HG02798 (cell line): ENCODE measurements around the gene PRR18.

ENCODE experiments used
- ATAC-seq: cut with Tn5 transposase; IDR thresholded peaks from one replicate; pipeline ENCODE4 v1.9.1; 2021; ENCODE audit warnings: mild to moderate bottlenecking; ENCODE audit not compliant: unreplicated experiment, poor library complexity

PRR18 gene

DNA sequence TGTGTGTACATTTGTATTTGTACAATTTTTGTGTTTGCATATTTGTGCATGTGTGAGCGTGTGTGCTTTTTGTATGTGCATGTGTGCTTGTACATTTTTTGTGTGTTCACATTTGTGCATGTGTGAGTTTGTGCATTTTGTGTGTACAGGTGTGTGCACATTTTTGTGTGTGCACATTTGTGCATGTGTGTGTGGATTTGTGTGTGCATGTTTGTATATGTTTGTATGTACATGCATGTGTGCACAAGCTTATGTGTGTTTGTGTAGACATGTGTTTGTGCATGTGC, 28.9 kb downstream of the PRR18 start:
- no peak for ATAC-seq

DNA sequence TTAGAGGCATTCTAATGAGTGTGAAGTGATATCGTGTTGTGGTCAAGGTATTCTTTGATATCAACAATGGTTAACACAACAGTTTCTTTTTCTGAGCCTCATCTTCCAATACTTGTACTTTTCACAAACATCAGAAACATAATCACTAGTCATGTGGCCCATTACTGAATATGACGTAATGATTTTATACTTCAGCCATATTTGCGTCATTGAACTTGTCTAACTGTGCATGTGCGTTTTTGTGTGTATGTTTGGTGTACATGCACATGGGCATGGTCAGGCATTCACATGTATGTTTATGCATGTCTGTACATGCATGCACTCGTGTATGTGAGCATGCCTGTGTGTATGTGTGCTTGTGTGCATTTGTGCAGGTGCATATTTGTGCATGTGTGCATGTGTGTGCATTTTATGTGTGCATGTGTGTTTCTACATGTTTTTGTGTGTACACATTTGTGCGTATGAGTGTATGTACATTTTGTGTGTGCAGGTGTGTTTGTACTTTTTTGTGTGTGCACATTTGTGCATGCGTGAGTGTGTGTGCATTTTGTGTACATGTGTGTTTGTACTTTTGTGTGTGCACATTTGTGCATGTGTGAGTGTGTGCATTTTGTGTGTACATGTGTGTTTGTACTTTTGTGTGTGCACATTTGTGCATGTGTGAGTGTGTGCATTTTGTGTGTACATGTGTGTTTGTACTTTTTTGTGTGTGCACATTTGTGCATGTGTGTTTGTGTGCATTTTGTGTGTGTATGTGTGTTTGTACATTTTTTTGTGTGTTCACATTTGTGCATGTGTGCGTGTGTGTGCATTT, 29.4 kb downstream of the PRR18 start:
- ATAC-seq, result no peak

DNA sequence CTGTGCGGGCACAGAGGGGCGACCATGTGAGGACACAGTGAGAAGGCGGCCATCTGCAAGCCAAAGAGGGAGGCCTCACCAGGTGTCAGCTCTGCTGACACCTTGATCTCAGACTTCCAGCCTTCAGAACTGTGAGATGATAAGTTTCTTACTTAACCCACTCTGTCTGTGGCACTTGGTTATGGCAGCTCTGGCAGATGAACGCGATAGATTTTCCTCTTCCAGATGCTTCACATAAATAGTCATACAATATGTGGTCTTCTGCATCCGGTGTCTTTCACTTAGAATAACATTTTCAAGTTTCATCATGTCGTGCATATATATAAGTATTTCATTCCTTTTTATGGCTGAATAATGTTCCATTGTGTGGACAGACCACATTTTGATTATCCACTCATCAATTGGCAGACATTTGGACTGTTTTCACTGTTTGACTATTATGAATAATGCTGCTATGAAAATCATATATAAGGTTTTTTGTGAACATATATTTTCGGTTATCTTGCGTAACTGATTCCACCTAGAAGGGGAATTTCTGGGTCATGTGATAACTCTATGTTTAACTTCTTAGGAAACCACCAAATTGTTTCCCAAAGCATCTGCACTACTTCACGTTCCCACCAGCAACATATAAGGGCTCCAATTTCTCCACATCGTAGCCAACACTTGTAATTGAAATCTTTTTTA, 30.2 kb downstream of the PRR18 start:
- no peak for ATAC-seq

DNA sequence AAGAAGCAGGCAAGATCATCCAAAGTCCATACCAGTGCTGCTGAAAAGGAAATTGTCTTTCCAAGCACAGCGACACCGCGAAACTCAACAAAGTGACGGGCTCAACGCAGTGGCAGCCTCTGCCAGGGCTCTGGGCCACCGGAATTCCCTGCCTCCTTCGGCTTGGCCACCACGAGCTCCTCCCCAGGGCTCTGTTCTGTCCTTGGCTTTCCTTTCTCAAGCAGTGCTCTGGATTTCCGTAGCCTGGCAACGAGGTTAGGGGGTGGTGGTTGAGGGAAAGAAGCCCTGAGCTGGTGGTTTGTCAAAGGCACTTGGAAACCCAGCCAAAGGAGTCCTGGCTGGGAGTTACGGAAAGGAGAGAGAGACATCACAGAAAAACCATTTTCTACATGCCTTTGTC, 31.2 kb downstream of the PRR18 start:
- ATAC-seq, result no peak

DNA sequence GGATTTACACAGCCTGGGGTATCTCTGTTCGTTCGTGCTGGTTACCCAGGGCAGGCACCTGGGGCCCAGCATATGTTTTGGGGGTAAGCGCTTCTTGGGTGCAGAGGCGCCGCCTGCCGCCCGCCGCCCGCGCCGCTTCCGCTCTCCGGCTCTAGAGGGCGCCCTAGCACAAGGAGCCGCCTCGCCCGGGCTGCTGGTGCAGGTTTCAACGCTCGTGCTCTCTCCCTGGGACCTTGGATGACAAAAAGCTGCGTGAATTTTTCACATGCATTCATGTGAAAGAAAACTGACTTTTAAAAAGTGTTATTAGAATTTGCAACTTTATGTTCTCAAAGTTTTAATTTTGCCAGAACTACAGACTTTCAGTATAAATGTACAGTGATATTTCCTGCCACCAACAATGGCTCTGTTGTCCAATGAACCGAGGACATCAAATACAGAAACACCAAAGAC, 32.5 kb downstream of the PRR18 start:
- ATAC-seq, result peak; percentile 88

DNA sequence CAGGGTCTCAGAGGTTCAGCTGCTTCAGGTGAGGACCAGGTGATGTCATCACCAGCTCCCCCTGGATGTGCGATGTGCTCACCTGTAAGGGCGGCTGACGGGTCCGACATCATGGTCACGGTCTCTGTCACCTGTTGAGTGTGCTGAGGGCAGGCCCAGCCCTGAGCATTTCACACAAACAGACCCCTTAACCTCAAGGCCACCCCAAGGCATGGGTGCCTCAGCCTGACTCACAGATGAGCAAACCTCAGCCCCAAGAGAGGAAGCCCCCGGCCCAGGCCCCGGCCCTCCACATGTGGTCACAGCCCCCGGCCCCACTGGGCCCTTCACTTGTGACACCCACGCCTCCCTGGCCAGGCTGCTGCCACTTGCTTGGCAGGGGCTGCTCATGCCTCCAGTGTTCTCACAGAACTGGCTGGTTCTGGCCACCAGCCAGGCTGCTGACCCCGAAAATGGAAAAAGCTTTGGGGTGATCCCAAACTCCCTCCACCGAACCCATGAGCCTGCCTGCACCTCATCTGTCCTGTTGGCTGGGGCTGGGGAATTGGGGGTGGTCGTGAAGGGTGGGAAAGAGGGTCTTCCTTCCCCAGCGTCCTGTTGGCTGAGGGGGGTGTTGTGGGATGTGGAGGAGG, 33.3 kb downstream of the PRR18 start:
- no peak for ATAC-seq

DNA sequence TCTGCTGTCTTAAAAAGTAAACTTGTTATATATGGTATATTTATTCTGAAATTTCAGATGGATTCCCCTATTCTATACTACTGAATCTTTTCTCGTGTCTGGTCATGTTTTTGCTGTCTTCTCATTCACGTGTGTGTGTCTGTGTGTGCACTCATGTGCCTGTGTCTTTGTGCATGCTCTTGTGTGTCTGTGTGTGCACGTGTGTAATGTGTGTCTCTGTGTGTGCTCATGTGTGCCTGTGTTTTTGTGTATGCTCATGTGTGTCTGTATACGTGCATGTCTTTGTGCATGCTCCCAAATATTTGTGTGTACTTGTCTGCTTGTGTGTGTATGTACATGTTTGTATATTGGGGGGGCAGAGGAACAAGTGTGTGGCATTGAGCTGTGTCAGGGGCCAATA, 34.0 kb downstream of the PRR18 start:
- ATAC-seq, result no peak

DNA sequence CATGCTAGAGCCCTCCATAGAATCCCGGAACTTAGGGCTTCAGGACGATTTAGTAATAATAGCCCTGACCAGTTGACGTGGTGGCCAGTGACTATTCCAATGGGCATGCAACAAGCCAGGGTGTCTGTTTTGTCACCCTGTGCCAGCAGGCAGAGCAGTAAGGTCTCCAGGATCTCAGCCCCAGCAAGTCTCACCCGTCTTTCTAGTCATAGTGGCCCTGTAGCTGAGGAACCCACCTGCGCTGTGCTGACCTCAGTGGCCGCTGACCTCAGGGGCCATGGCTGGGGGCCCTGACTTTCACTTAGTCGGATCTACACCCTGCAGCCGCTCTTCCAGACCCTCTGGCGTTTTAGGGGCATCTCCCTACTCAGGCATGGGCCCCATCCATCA, 36.8 kb downstream of the PRR18 start:
- ATAC-seq, result no peak

DNA sequence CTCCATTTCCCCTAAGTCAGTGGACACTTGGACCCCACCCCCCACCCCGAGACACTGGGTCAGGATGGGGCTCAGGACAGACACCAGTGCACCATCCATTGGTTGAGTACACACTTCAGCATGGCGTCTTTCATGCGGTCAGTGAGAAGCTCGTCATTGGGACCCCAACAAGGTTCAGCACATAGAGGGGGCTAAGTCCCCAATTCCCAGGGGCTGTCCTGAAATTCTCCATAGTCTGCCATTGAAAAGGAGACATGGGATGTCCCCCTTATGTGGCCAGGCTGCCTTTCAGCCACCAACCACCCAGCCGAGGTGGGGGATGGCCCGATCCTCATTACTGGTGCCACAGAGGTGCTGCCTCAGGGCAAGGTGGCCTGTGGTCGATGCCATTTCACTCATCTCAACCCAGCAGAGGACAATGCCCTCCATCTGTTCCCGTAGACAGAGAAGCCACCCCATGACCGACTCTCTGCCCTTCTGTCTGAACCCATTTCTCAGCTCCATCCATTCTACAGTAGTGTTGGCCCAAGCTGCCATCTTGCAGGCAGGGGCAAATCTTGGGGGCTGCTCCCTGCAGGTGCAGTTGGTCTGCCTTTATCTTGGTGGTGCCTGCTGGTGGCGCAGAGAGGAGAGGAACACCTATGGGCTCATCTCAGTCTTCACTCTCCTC, 37.4 kb downstream of the PRR18 start:
- no peak for ATAC-seq

DNA sequence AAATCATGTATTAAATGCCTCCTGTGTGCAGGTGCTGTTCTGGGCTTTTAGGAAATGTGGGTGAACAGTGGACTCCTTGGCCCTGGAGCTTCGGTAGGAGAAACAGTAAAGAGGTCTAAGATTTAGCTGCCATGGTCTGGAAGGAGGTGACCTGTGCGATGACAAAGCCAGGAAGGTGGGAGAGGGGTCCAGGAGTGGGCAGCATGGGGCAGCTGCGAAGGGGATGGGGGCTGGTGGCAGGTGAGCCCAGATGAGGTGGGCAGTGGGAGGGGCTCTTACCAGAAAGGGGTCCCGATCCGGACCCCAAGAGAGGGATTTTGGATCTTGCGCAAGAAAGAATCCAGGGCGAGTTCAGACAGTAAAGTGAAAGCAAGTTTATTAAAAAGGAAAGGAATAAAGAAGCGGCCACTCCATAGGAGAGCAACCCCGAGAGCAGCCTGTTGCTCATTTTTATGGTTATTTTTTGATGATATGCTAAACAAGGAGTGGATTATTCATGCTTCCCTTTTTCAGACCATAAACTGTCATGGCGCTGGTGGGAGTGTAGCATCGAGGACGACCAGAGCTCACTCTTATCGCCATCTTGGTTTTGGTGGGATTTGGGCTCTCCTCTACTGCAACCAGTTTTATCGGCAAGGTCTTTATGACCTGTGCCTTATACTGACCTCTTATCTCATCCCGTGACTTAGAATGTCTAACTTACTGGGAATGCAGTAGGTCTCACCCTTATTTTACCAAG, 38.7 kb downstream of the PRR18 start:
- ATAC-seq, result no peak

DNA sequence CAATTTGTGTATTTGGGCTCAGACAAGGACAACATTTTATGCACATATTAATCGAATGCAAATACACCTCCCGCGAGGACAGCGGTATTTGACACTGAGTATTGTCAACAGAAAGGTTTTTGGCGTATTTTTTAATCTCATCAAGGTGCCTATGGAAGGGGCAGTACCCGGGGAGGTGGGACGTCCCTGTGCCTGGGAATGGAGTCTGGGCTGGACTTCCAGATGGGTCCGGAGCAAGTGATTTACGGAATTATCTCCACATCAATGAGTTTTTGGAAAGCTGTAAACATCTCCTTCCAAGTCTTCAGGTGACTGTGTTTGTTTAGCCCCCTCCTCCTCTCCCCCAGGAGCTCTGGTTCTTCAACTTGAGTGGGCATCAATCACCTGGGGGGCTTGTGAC, 39.8 kb downstream of the PRR18 start:
- no peak for ATAC-seq

DNA sequence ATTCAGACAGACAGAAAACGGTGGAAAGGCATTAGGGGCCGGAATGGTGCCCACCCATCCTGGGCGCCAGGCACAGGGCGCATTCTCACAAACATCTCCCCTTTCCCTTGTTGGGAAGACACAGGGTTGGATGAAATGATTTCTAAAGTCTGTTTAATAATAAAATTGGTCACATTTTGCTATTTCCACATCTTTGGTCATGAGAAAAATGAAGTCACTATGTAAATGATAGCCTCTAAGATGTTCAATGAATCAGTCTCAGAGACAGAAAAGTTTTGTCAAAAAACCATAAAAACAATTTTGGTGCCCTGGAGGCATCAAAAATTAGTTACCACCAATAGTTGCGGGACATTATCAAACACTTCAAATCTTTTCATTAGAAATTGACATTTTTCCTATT, 40.7 kb downstream of the PRR18 start:
- no peak for ATAC-seq

DNA sequence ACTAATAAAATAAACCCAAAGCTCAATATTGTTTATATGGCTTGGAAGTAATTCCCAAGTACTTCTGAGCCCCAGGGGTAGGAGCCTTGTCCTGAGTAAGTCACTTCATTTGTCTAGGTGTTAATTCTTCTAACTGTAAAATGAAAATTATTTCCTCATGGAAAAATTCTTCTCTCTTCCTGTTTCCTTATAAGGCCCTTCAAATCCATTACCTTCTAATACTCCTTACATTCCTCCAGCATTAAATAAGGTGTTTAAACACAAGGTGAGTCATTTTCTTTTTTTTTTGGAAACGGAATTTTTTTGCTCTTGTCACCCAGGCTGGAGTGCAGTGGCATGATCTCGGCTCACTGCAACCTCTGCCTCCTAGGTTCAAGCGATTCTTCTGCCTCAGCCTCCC, 41.9 kb downstream of the PRR18 start:
- ATAC-seq, result no peak

DNA sequence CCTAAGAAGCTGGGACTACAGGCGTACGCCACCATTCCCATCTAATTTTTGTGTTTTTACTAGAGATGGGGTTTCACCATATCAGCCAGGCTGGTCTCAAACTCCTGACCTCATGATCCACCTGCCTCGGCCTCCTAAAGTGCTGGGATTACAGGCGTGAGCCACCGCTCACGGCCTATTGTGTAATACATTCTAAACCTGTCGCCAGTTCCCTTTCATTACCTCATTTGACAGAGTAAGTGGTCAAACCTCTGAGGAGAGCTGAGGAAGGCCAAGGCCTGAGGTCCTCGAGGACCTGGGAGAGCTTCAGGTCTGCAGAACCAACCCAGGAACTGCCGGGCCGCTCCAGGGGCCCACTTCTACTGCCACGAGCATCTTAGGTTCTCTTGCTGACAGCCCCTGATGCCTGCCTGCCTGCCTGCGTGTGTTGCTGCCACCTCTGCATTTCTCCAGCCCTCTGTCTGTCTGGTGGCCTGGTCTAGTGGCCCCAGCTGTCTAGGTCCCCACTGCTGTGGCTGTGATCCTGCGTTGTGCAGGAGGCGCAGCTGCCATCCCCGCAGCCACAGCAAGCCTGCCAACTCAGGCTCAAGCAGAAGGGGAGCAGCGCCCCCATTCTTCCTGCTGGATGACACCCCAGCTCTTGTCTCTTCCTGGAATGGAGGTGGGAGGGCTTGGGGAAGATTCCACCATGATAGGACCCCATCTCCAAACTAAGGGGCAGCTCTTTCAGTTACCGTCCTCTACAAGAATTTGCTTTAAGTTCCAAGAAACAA, 45.3 kb downstream of the PRR18 start:
- ATAC-seq, result no peak

DNA sequence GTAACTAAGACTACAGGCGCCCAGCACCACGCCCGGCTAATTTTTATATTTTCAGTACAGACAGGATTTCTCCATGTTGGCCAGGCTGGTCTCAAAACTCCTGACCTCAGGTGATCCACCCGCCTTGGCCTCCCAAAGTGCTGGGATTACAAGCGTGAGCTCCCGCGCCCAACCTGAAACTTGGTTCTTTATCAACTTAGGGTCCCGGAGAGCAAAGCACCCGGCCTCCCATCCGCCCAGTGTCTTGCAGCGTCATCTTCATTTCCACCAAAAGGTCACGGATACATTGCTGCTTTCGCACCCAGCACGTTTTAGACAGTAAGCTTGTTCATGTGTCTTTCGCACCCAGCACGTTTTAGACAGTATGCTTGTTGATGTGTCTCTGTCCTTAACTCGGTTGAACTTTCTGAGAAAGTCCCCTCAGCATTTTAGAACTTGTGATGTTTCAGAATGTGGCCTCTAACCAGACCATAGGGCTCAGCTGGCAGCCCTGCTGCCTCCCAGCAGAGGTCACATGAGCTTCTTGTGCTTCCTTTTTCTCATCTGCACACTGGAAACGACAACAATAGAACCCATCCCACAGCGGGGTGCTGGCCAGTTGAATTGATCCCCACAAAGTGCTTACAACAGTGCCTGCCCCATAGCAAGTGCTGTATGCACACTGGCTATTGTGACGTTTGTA, 48.8 kb downstream of the PRR18 start:
- no peak for ATAC-seq

DNA sequence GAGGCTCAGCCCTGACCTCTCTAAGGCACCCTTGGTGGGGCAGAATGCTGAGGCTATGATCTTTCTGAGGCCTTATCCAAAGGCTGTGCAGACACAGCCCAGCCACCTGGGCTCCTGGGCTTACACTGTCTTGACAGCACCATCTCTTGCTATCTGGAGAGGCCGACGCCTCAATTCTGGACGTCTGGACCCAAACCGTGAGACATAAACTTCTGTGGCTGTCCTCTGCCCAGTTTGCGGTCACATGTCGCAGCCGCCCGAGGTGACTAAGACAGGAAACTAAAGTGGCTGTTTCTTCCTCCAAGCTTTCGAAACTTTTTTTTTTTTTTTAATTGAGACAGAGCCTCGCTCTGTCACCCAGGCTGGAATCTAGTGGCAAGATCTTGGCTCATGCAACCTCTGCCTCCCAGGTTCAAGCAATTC, 49.3 kb downstream of the PRR18 start:
- ATAC-seq, result peak; percentile 63

DNA sequence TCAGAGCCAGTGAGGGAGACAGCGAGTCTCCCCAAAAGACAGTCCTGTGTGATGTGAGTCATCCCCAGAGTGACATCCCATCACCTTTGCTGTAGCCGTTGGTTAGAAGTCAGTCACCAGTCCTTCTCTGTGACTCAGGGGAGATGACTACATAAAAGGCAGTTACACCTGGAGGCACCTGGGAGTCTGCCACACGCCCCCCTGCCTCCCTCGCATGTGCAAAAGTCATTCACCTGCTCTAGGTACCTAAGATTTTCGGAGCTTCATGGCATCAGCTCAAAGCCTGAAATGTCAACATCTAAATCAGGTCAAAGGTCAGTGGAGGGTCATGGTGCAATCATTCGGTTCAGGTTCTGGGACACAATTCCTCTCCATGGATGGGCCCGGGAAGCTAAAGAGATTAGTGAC, 50.3 kb downstream of the PRR18 start:
- no peak for ATAC-seq
